ENCODE measurements around the gene MBNL1.

GRCh38 chr3:152260026-152260425, 8.7 kb upstream of the MBNL1 start:
- TF ChIP-seq CTCF (IDR thresholded peaks at IDR 0.05) (no peak), POLR2A (IDR thresholded peaks at IDR 0.05) (no peak), EP300 (IDR thresholded peaks at IDR 0.05) (no peak), POLR2AphosphoS5 (IDR thresholded peaks at IDR 0.05) (no peak)

Data from upper lobe of left lung (tissue), 4 donors.